GM18858 (cell line): ENCODE results near the gene MTUS2.
"Not testable (repeated sequence)": the region's sequence is repeated elsewhere in the genome, so short reads cannot be mapped to it uniquely, and the experiment has no call there.

Experiments used
- ATAC-seq: cut with Tn5 transposase; IDR thresholded peaks from one replicate; pipeline ENCODE4 v1.9.1; 2021; ENCODE audit not compliant: unreplicated experiment

MTUS2 gene

GRCh38 chr13:29379865-29380264 is 559.7 kb downstream of the MTUS2 start:
- ATAC-seq = no peak

GRCh38 chr13:29382021-29382420 is 561.9 kb downstream of the MTUS2 start:
- ATAC-seq = no peak

- ATAC-seq = no peak
Observed at GRCh38 chr13:29383476-29383875, 563.3 kb downstream of the MTUS2 start.

GRCh38 chr13:29384466-29384865 is 564.3 kb downstream of the MTUS2 start:
- ATAC-seq = no peak

- ATAC-seq = no peak
Observed at GRCh38 chr13:29384871-29385270, 564.7 kb downstream of the MTUS2 start.

GRCh38 chr13:29386246-29386645 is 566.1 kb downstream of the MTUS2 start:
- no peak for ATAC-seq

- ATAC-seq = not testable (repeated sequence)
Observed at GRCh38 chr13:29390598-29390997, 570.5 kb downstream of the MTUS2 start.

GRCh38 chr13:29396446-29396845 is 576.3 kb downstream of the MTUS2 start:
- no peak for ATAC-seq

- no peak for ATAC-seq
Observed at GRCh38 chr13:29397265-29397664, 577.1 kb downstream of the MTUS2 start.

GRCh38 chr13:29402166-29402636 is 582.1 kb downstream of the MTUS2 start:
- ATAC-seq = no peak

- no peak for ATAC-seq
Observed at GRCh38 chr13:29405401-29405800, 585.3 kb downstream of the MTUS2 start.

GRCh38 chr13:29411481-29411880 is 591.3 kb downstream of the MTUS2 start:
- ATAC-seq = no peak

GRCh38 chr13:29418026-29418425 is 597.9 kb downstream of the MTUS2 start:
- no peak for ATAC-seq

- ATAC-seq = no peak
Observed at GRCh38 chr13:29421118-29421517, 601.0 kb downstream of the MTUS2 start.

GRCh38 chr13:29422015-29422414 is 601.9 kb downstream of the MTUS2 start:
- no peak for ATAC-seq

- ATAC-seq = no peak
Observed at GRCh38 chr13:29423050-29423449, 602.9 kb downstream of the MTUS2 start.

- no peak for ATAC-seq
Observed at GRCh38 chr13:29427937-29428309, 607.8 kb downstream of the MTUS2 start.

- ATAC-seq = no peak
Observed at GRCh38 chr13:29428310-29429181, 608.4 kb downstream of the MTUS2 start.

GRCh38 chr13:29429286-29429900 is 609.3 kb downstream of the MTUS2 start:
- no peak for ATAC-seq

- ATAC-seq = peak; percentile 49
Observed at GRCh38 chr13:29434217-29434945, 614.2 kb downstream of the MTUS2 start.

GRCh38 chr13:29435125-29435911 is 615.2 kb downstream of the MTUS2 start:
- ATAC-seq = no peak
